Ecto neural progenitor cell (in vitro differentiated cells): Measurements from ENCODE around the gene BTBD3.

ENCODE experiments used
- DNase-seq: peaks from one replicate; pipeline ENCODE4 v3.0.0-alpha.2; 2018; ENCODE audit warnings: low spot score

The BTBD3 gene

DNA sequence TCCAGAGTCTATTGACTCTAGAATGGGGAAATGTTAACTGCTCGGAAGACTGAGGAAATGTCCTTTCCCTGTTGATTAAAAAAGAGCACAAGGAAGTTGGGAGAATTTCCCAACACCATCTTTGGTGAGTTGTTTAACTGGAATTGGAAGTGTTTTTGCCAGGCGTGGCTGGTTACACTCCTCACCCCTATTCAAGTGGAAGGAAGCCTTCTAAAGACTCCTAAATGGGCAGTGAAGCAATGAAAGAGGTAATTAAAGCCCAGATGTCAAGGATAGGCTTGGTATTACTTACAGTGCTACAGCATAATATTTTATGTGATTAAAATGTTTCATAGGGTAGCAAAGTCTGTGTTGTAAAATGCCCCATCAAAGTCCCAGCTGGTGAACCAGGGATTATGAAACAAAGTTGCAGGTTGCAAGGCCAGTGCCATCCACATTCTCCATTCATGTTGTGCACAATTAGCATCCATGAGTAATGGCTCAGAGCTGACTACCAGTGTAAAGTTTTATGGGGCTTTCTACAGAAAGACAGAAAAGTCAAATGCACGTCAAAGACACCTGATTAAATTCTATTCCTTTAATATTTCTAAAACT is 52.6 kb downstream of the BTBD3 start:
- DNase-seq, result no peak

- DNase-seq, result no peak
Observed at GRCh38 chr20:11972478-11972877, 54.8 kb downstream of the BTBD3 start.
